ENCODE measurements around the gene MMP24OS. TPM values are rescaled to one million over a fixed set of nuclear protein-coding genes. Genes with fewer than 3 reads are reported as not detected.

Gene MMP24OS
- total RNA-seq, 4 donors from 2014 or later, result 12.8 to 21.5 (median 18.7) TPM

DNA sequence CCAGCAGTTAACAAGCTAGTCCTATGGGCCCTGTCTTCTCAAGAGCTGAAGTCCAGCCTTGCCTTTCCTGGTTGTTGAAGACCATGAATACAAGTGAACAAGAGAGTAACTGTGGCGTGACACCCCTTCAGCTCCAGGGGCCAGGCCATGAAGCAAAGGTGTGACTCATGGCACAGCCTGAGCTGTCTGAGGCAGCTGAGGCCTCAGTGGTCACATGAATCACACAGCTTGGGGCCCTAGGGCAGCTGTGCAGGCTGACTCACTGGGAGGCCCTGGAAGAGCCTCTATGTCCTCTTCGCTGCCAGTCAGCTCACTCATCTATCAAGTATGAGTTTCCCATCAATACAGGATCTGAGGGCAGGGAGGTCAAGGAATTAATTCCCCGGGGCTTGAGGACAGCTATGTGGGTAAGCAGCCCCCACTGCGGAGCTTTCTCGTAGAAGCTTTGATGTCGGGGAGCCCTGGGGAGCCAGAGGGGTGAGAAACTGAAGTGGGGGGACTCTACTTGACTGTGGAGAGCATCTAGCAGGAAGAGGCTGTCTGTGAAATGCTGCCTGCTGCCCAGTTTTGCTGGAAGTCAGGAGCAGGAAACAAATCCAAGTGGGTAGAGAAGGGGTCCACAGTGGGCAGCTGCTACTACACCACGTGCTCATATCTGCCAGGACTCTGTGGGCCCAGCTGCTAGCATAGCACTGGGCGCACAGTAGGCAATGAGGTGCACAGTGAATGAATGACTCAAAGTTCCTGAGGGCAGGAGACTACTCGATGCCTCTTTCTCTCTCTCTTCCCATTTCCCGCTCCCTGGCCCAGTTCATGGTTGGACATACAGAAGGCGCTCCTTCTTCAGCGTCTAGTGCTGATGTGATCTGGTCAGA, 28.0 kb upstream of the MMP24OS start:
- H3K27ac ChIP-seq, result peak overlapping the region; percentile 87 to 90 (median 88)
- intact Hi-C loops (cut with DNase I), result no loop called here
- DNase-seq, result peak; percentile 17
- H3K4me3 ChIP-seq, result no peak overlapping the region
- 38 to 46% methylated on average over 10 of the region's 12 CpGs for WGBS, 2 donors
- H3K27me3 ChIP-seq, result no peaks in the 10 kb centered on the region
- no peaks in the 10 kb centered on the region for H3K9me3 ChIP-seq
- peaks cover 50 to 73% (median 50%) of the 10 kb centered on the region in 3 donors for H3K4me1 ChIP-seq
- TF ChIP-seq POLR2A (IDR thresholded peaks at IDR 0.05), result no peak
- TF ChIP-seq, protein P1, sequence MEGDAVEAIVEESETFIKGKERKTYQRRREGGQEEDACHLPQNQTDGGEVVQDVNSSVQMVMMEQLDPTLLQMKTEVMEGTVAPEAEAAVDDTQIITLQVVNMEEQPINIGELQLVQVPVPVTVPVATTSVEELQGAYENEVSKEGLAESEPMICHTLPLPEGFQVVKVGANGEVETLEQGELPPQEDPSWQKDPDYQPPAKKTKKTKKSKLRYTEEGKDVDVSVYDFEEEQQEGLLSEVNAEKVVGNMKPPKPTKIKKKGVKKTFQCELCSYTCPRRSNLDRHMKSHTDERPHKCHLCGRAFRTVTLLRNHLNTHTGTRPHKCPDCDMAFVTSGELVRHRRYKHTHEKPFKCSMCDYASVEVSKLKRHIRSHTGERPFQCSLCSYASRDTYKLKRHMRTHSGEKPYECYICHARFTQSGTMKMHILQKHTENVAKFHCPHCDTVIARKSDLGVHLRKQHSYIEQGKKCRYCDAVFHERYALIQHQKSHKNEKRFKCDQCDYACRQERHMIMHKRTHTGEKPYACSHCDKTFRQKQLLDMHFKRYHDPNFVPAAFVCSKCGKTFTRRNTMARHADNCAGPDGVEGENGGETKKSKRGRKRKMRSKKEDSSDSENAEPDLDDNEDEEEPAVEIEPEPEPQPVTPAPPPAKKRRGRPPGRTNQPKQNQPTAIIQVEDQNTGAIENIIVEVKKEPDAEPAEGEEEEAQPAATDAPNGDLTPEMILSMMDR (IDR thresholded peaks at IDR 0.05), result no peak
- H3K36me3 ChIP-seq, result no peaks in the 10 kb centered on the region

GRCh38 chr20:35304956-35305355, 27.0 kb upstream of the MMP24OS start:
- intact Hi-C loops (cut with DNase I), result loop anchor here (5.0 kb wide), 1 partner anchor 132 kb away; the partner anchor contains the start of gene GDF5
- WGBS, 2 donors, result 69 to 77% methylated on average over 6 of the region's 6 CpGs
- DNase-seq, result no peak
- Histone ChIP-seq H3K27ac (peak overlapping the region; percentile 87 to 90 (median 88)), H3K4me1 (peaks cover 50 to 68% (median 50%) of the 10 kb centered on the region in 3 donors), H3K4me3 (no peak overlapping the region), H3K9me3 (no peaks in the 10 kb centered on the region), H3K36me3 (no peaks in the 10 kb centered on the region), H3K27me3 (no peaks in the 10 kb centered on the region)
- TF ChIP-seq, protein P1 (IDR thresholded peaks at IDR 0.05), result no peak
- no peak for TF ChIP-seq POLR2A (IDR thresholded peaks at IDR 0.05)

GRCh38 chr20:35303735-35304491, 26.0 kb upstream of the MMP24OS start:
- H3K9me3 ChIP-seq, result no peaks in the 10 kb centered on the region
- DNase-seq, result peak; percentile 26
- H3K27me3 ChIP-seq, result no peaks in the 10 kb centered on the region
- WGBS, 2 donors, result 38 to 70% methylated on average over 2 to 5 of the region's 18 CpGs
- H3K4me1 ChIP-seq, result peaks cover 50 to 69% (median 50%) of the 10 kb centered on the region in 3 donors
- intact Hi-C loops (cut with DNase I), result loop anchor here (5.0 kb wide), 1 partner anchor 133 kb away; the partner anchor contains the start of gene GDF5
- TF ChIP-seq, protein P1 (IDR thresholded peaks at IDR 0.05), result peak; percentile 82 to 96 (median 92)
- TF ChIP-seq POLR2A (IDR thresholded peaks at IDR 0.05), result no peak
- no peaks in the 10 kb centered on the region for H3K36me3 ChIP-seq
- no peak overlapping the region for H3K4me3 ChIP-seq
- H3K27ac ChIP-seq, result peak overlapping the region; percentile 87 to 90 (median 88)

DNA sequence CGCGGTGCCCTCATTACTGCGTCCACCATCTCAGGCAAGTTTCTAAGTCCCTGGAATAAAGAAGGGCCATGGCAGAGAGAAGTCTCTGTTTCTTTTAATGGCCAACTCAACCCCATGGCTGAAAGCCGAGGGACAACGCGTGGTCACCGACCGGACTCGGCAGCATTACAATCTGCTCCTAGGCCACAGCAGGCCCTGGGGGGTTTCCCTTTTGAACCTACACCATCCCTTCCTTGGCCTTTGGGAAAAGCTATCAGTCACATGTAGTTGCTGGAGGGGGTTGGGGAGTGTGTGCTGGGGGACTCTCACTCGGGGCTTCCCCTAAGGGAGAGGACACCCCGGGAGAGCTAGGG, 25.4 kb upstream of the MMP24OS start:
- no peaks in the 10 kb centered on the region for H3K9me3 ChIP-seq
- intact Hi-C loops (cut with DNase I), result loop anchor here (5.0 kb wide), 1 partner anchor 134 kb away; the partner anchor contains the start of gene GDF5
- no peaks in the 10 kb centered on the region for H3K27me3 ChIP-seq
- TF ChIP-seq, protein P1 (IDR thresholded peaks at IDR 0.05), result no peak
- no peak for TF ChIP-seq POLR2A (IDR thresholded peaks at IDR 0.05)
- no peak for DNase-seq
- H3K36me3 ChIP-seq, result no peaks in the 10 kb centered on the region
- H3K27ac ChIP-seq, result no peak overlapping the region
- 59 to 73% methylated on average over 7 to 9 of the region's 11 CpGs for WGBS, 2 donors
- H3K4me1 ChIP-seq, result peaks cover 45 to 68% (median 47%) of the 10 kb centered on the region in 3 donors
- H3K4me3 ChIP-seq, result no peak overlapping the region
